SK-N-SH (cell line): ENCODE results near the gene SIK2. TPM values are rescaled to one million over a fixed set of nuclear protein-coding genes. Genes with fewer than 3 reads are reported as not detected.

ENCODE experiments used
- CTCF ChIA-PET: fragments of 300-600, 350-600 bp; formaldehyde crosslinking; extraction: SDS; loops from one replicate; lab custom pipeline; 2021; lab: Yijun Ruan, JAX
- POLR2A ChIA-PET: fragments of 350-600 bp; sonication (Branson Sonifier 250); formaldehyde crosslinking; extraction: SDS; loops from one replicate; lab custom pipeline; 2020; ENCODE audit warnings: antibody characterized with exemption, inconsistent platforms; lab: Yijun Ruan, JAX
- DNase-seq: peaks from one replicate; pipeline ENCODE4 v3.0.0; 2012
- H2AFZ ChIP-seq: fragments of 200-600 bp; sonication (generic); 2 replicates; pipeline ENCODE4 v1.8.1; 2016; ENCODE audit warnings: antibody characterized with exemption, mild to moderate bottlenecking, low read depth
- H3F3A ChIP-seq: fragments of 200-600 bp; sonication (generic); replicated peaks from 2 replicates; pipeline ENCODE3; 2016; ENCODE audit warnings: antibody characterized with exemption, mild to moderate bottlenecking; ENCODE audit not compliant: insufficient read depth
- H3K27ac ChIP-seq, 2 experiments: fragments of 200-500 bp in 1 of 2; fragments of 200-600 bp in 1 of 2; sonication (Bioruptor generic) in 1 of 2; sonication (generic), shearing (Covaris generic) in 1 of 2; 2 replicates each; pipeline versions ENCODE4 v1.5.1 to v1.6.1; 2014 to 2016; ENCODE audit warnings: low read depth in 2 of 2, inconsistent platforms in 1 of 2, low read length in 1 of 2, mild to moderate bottlenecking in 1 of 2, mixed read lengths in 1 of 2
- H3K27me3 ChIP-seq: fragments of 200-600 bp; sonication (generic), shearing (Covaris generic); 2 replicates; pipeline ENCODE4 v1.6.1; 2016; ENCODE audit warnings: mixed run types; ENCODE audit not compliant: insufficient read depth
- H3K36me3 ChIP-seq, 2 experiments: fragments of 200-500 bp in 1 of 2; fragments of 200-600 bp in 1 of 2; sonication (Bioruptor generic) in 1 of 2; sonication (generic) in 1 of 2; replicated peaks in 1 of 2; 2 replicates each; pipeline versions ENCODE3 to v1.5.1; 2014 to 2016; ENCODE audit warnings: low read length in 1 of 2, mild to moderate bottlenecking in 1 of 2; ENCODE audit not compliant: insufficient read depth in 2 of 2, control insufficient read depth in 1 of 2
- H3K4me1 ChIP-seq, 2 experiments: fragments of 200-500 bp in 1 of 2; fragments of 200-600 bp in 1 of 2; sonication (Bioruptor generic) in 1 of 2; sonication (generic), shearing (Covaris generic) in 1 of 2; 2 replicates each; pipeline versions ENCODE4 v1.5.1 to v1.6.1; 2014 to 2016; ENCODE audit warnings: low read depth in 1 of 2, low read length in 1 of 2, mixed run types in 1 of 2; ENCODE audit not compliant: insufficient read depth in 2 of 2, control insufficient read depth in 1 of 2
- H3K4me2 ChIP-seq: fragments of 200-600 bp; sonication (generic), shearing (Covaris generic); 2 replicates; pipeline ENCODE4 v1.6.1; 2017; ENCODE audit warnings: mixed run types
- H3K4me3 ChIP-seq, 2 experiments: fragments of 200-500 bp in 1 of 2; fragments of 200-600 bp in 1 of 2; sonication (Bioruptor generic) in 1 of 2; sonication (generic), shearing (Covaris generic) in 1 of 2; 2 replicates each; pipeline versions ENCODE4 v1.5.1 to v1.8.1; 2014 to 2016; ENCODE audit warnings: low read depth in 2 of 2, inconsistent platforms in 1 of 2, low read length in 1 of 2, mild to moderate bottlenecking in 1 of 2, mixed read lengths in 1 of 2, moderate library complexity in 1 of 2
- H3K79me2 ChIP-seq: fragments of 200-600 bp; sonication (generic); 2 replicates; pipeline ENCODE4 v1.8.1; 2017; ENCODE audit warnings: mild to moderate bottlenecking; ENCODE audit not compliant: insufficient read depth
- H3K9ac ChIP-seq: fragments of 200-600 bp; sonication (generic); 2 replicates; pipeline ENCODE4 v1.6.1; 2017; ENCODE audit warnings: mixed run types
- H3K9me2 ChIP-seq: fragments of 200-600 bp; sonication (generic); 2 replicates; pipeline ENCODE4 v1.6.1; 2017; ENCODE audit warnings: mixed run types
- H3K9me3 ChIP-seq: fragments of 200-600 bp; sonication (generic); 2 replicates; pipeline ENCODE4 v1.6.1; 2017; ENCODE audit warnings: mixed run types, mild to moderate bottlenecking, moderate library complexity
- H4K20me1 ChIP-seq: fragments of 200-600 bp; sonication (generic); 2 replicates; pipeline ENCODE4 v1.6.1; 2017; ENCODE audit warnings: mild to moderate bottlenecking, mixed run types; ENCODE audit not compliant: insufficient read depth
- CTCF ChIP-seq: fragments of 200-600 bp; sonication (generic); IDR thresholded peaks from 2 replicates; pipeline ENCODE4 v1.6.1; 2017; ENCODE audit warnings: antibody characterized with exemption, mild to moderate bottlenecking, moderate library complexity
- ELF1 ChIP-seq: IDR thresholded peaks from 2 replicates; pipeline ENCODE4 v1.4.0; 2012
- EP300 ChIP-seq, 2 experiments: IDR thresholded peaks; 2 replicates each; pipeline versions ENCODE4 v1.4.0 to v1.6.1; 2012; ENCODE audit warnings: borderline replicate concordance in 1 of 2, low read depth in 1 of 2, low read length in 1 of 2
- FOSL2 ChIP-seq: IDR thresholded peaks from 2 replicates; pipeline ENCODE4 v1.4.0; 2012; ENCODE audit warnings: low read depth, mild to moderate bottlenecking, moderate library complexity, borderline replicate concordance
- FOXM1 ChIP-seq: IDR thresholded peaks from 2 replicates; pipeline ENCODE4 v1.4.0; 2012; ENCODE audit warnings: low read depth, mild to moderate bottlenecking
- GABPA ChIP-seq: IDR thresholded peaks from 2 replicates; pipeline ENCODE4 v1.4.0; 2012; ENCODE audit warnings: low read depth, mild to moderate bottlenecking
- MAX ChIP-seq: IDR thresholded peaks from 2 replicates; pipeline ENCODE4 v1.4.0; 2012; ENCODE audit warnings: low read depth
- NFIC ChIP-seq: IDR thresholded peaks from 2 replicates; pipeline ENCODE4 v1.4.0; 2012; ENCODE audit warnings: borderline replicate concordance
- NRF1 ChIP-seq: IDR thresholded peaks from 2 replicates; pipeline ENCODE4 v1.6.1; 2012; ENCODE audit warnings: low read depth, mild to moderate bottlenecking, low read length
- REST ChIP-seq: IDR thresholded peaks from 2 replicates; pipeline ENCODE4 v1.6.1; 2012; ENCODE audit warnings: mild to moderate bottlenecking, low read depth, low read length, moderate library complexity
- TCF12 ChIP-seq: IDR thresholded peaks from 2 replicates; pipeline ENCODE4 v1.4.0; 2012
- TEAD4 ChIP-seq: IDR thresholded peaks from 2 replicates; pipeline ENCODE4 v1.4.0; 2012; ENCODE audit warnings: mild to moderate bottlenecking, borderline replicate concordance; ENCODE audit not compliant: insufficient read depth
- USF2 ChIP-seq: fragments of 150-350 bp; IDR thresholded peaks from 2 replicates; pipeline ENCODE4 v1.6.1; 2017; ENCODE audit warnings: antibody characterized with exemption, low read length, low read depth, borderline replicate concordance
- YY1 ChIP-seq: IDR thresholded peaks from 2 replicates; pipeline ENCODE4 v1.4.0; 2012; ENCODE audit warnings: low read depth, mild to moderate bottlenecking
- WGBS: methylation state at CpG from one replicate; pipeline ENCODE4 v1.1.6; 2017; ENCODE audit warnings: low lambda C conversion rate; 5-methylcytosine and 5-hydroxymethylcytosine counted together
- polyA plus RNA-seq, 3 experiments: library from polyadenylated mRNA; depleted of rRNA; stranded (reverse); fragments of >200 nt; gene quantifications; 2 replicates each; pipeline ENCODE4 v1.2.3, GENCODE V29; 2012

Gene SIK2
- polyA plus RNA-seq, 1 of the 3 experiments (the other 2 are of a cell fraction), result 8.9 TPM

GRCh38 chr11:111582881-111583280, 19.4 kb upstream of the SIK2 start:
- H3F3A ChIP-seq, result peaks cover 14% of the 10 kb centered on the region
- no peaks in the 10 kb centered on the region for H3K36me3 ChIP-seq
- H4K20me1 ChIP-seq, result no peaks in the 10 kb centered on the region
- H3K4me3 ChIP-seq, result no peak overlapping the region
- no peak overlapping the region for H3K4me2 ChIP-seq
- no peak for DNase-seq
- no peaks in the 10 kb centered on the region for H3K27me3 ChIP-seq
- H2AFZ ChIP-seq, result no peak overlapping the region
- ChIA-PET CTCF (interaction anchor here (1.1 to 2.5 kb wide), 3 partner anchors 18 to 254 kb away, joined by 3 to 10 read pairs (median 5); no protein-coding TSS in a partner anchor), POLR2A (no interaction called here)
- no peaks in the 10 kb centered on the region for H3K9me3 ChIP-seq
- H3K27ac ChIP-seq, result no peak overlapping the region
- no peak overlapping the region for H3K9ac ChIP-seq
- TF ChIP-seq GABPA (no peak), TCF12 (no peak), EP300 (IDR thresholded peaks at IDR 0.05; ENCODE audit: borderline replicate concordance in 1 of 2, low read depth in 1 of 2, low read length in 1 of 2) (no peak), USF2 (no peak), CTCF (no peak), FOXM1 (no peak), TEAD4 (no peak), FOSL2 (no peak), YY1 (no peak)
- no peaks in the 10 kb centered on the region for H3K79me2 ChIP-seq
- no peaks in the 10 kb centered on the region for H3K9me2 ChIP-seq
- WGBS, result 86% methylated on average over 4 of the region's 4 CpGs
- peaks cover 0 to 11% of the 10 kb centered on the region in 2 experiments; a peak in 1 of 4 replicates for H3K4me1 ChIP-seq

- Histone ChIP-seq H3K36me3 (no peaks in the 10 kb centered on the region), H3K4me1 (peaks cover 5 to 14% of the 10 kb centered on the region in 2 experiments; a peak in 3 of 4 replicates), H4K20me1 (no peaks in the 10 kb centered on the region), H3K9ac (peak overlapping the region; percentile 31; the same call in 1 of the 2 replicates), H3K27me3 (no peaks in the 10 kb centered on the region), H3K79me2 (no peaks in the 10 kb centered on the region), H2AFZ (peak overlapping the region; percentile 74; the same call in 1 of the 2 replicates), H3F3A (peaks cover 14% of the 10 kb centered on the region), H3K9me3 (no peaks in the 10 kb centered on the region), H3K4me2 (peak overlapping the region; percentile 6; the same call in 1 of the 2 replicates), H3K27ac (peak overlapping the region in 1 of 2 experiments; percentile 50; a peak in 2 of 4 replicates), H3K9me2 (no peaks in the 10 kb centered on the region), H3K4me3 (no peak overlapping the region)
- no peak for DNase-seq
- ChIA-PET POLR2A (no interaction called here), CTCF (interaction anchor here (0.5 to 2.9 kb wide), 8 partner anchors 10 to 256 kb away, joined by 3 to 24 read pairs (median 7); no protein-coding TSS in a partner anchor)
- WGBS, result 51% methylated on average over 2 of the region's 2 CpGs
- TF ChIP-seq MAX (0 out of 2 replicates have a peak, but pooled peaks have one; percentile 46), EP300 (IDR thresholded peaks at IDR 0.05; ENCODE audit: borderline replicate concordance in 1 of 2, low read depth in 1 of 2, low read length in 1 of 2) (peak in 1 of 2 experiments; percentile 38; a peak in 1 of 4 replicates), NRF1 (no peak), NFIC (peak; percentile 68), TCF12 (0 out of 2 replicates have a peak, but pooled peaks have one; percentile 24), ELF1 (peak; percentile 49; the same call in 1 of the 2 replicates), REST (no peak), YY1 (peak; percentile 44; the same call in 1 of the 2 replicates)
These were observed 16.9 kb upstream of the SIK2 start for GRCh38 chr11:111585371-111585770.
